Stomach (tissue), 9 donors: Measurements from ENCODE around the gene LIG1. TPM values are rescaled to one million over a fixed set of nuclear protein-coding genes. Genes with fewer than 3 reads are reported as not detected.

Source experiments
- DNase-seq, 2 donors: peaks; one replicate each; pipeline versions ENCODE4 v3.0.0 to v3.0.0-alpha.2; 2013 to 2019
- H3K27ac ChIP-seq, 5 donors: fragments of 200-600 bp in 4 of 5; sonication (generic) in 4 of 5; one replicate each; pipeline ENCODE4 v1.5.1; 2013 to 2019; ENCODE audit warnings: mild to moderate bottlenecking in 1 of 5, moderate library complexity in 1 of 5
- H3K27me3 ChIP-seq, 3 donors: fragments of 200-600 bp; sonication (generic); one replicate each; pipeline ENCODE4 v1.5.1; 2017 to 2019; ENCODE audit warnings: mixed run types in 1 of 3
- H3K36me3 ChIP-seq, 4 donors: fragments of 200-600 bp; sonication (generic); 1 replicate in 3 of 4; 2 replicates in 1 of 4; pipeline ENCODE4 v1.5.1; 2016 to 2019
- H3K4me1 ChIP-seq, 4 donors: fragments of 200-600 bp; sonication (generic); one replicate each; pipeline ENCODE4 v1.5.1; 2016 to 2019
- H3K4me3 ChIP-seq, 4 donors: fragments of 200-600 bp; sonication (generic) in 3 of 4; one replicate each; pipeline ENCODE4 v1.5.1; 2016 to 2019; ENCODE audit warnings: mild to moderate bottlenecking in 1 of 4
- H3K9me3 ChIP-seq, 4 donors: fragments of 200-600 bp; sonication (generic); one replicate each; pipeline ENCODE4 v1.5.1; 2016 to 2019
- EP300 ChIP-seq: sonication (generic); formaldehyde crosslinking; IDR thresholded peaks from one replicate; pipeline ENCODE4 v1.6.1; 2017; ENCODE audit warnings: antibody characterized with exemption
- POLR2A ChIP-seq, 4 donors: fragments of 450-650 bp; IDR thresholded peaks; one replicate each; pipeline ENCODE4 v1.6.1; 2016; ENCODE audit warnings: antibody characterized with exemption in 4 of 4, control low read depth in 2 of 4, mild to moderate bottlenecking in 1 of 4, moderate library complexity in 1 of 4
- POLR2AphosphoS5 ChIP-seq, 3 donors: sonication (generic); formaldehyde crosslinking; IDR thresholded peaks; one replicate each; pipeline ENCODE4 v1.6.1; 2016; ENCODE audit warnings: antibody characterized with exemption in 3 of 3
- WGBS, 5 donors: extraction: QIAGEN DNeasy Blood & Tissue Kit in 3 of 5; methylation state at CpG; one replicate each; pipeline versions ENCODE4 v1.1.5 to v1.1.7; 2013 to 2018; 5-methylcytosine and 5-hydroxymethylcytosine counted together
- intact Hi-C: fragments of 100-400 bp; cut with DNase I; formaldehyde crosslinking; loops from one replicate; pipeline ENCODE4 v1.15.1; 2023; ENCODE audit warnings: low total_unique reads
- polyA plus RNA-seq, 3 donors: library from polyadenylated mRNA; stranded (reverse); fragments of 200-250 nt; gene quantifications; one replicate each; pipeline ENCODE4 v1.2.3, GENCODE V29; 2013
- total RNA-seq, 5 donors: library from RNA; depleted of rRNA; stranded (reverse); fragments of >200 nt; gene quantifications; one replicate each; pipeline versions ENCODE4 v1.1.0 to v1.2.3, GENCODE V29; 2014 to 2016
- TF ChIP-seq, protein P1 (sequence below), 7 experiments: fragments of 450-650 bp in 4 of 7; fragments of 200-600 bp in 3 of 7; sonication (generic) in 3 of 7; IDR thresholded peaks; one replicate each; pipeline ENCODE4 v1.5.1; 2016 to 2019; ENCODE audit warnings: antibody characterized with exemption in 7 of 7, control low read depth in 2 of 7, mild to moderate bottlenecking in 1 of 7
- donor health status: healthy with polysubstance abuse.
- donor health status: Bipolar disorder and iron deficiency.
- donor health status: healthy.

LIG1 gene
- total and polyA plus RNA-seq, 8 donors: 15.9 to 48.2 (median 19.0) TPM

DNA sequence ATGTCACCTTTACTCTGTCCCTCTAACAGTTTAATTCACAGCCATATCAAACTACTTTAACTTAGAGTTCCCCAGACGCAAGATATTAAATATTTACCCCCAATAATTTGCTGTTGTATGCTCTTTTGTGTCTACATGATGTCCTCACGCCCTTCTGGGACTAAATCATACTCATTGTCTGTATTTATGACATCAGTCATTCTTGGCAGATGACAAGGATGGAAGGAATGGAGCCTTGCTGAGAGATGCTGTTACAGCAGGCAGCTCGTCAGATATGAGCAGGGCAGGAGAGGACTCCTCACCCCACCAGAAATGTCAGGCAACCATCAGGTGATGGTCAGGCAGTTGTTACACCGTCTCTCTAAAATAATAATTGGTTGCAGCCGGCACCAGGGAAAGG lies 43.8 kb upstream of the LIG1 start:
- peaks cover 12 to 70% (median 59%) of the 10 kb centered on the region in 4 donors for H3K36me3 ChIP-seq

DNA sequence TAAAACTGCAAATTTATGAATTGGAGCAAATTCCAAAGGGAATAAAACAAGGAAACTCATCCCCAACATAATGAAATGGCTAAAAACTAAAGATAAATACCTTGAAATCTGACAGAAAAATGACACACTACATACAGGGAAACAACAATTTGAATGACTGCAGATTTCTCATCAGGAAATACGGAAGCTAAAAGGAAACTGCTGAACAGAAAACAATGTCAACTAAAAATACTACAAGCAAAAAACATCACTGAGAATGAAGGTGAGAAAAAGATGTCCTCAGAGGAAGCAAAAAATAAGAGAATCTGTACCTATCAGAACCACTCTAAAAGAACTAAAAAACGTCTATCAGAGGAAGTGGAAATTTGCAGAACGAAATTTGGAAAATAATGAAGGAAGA lies 39.9 kb upstream of the LIG1 start:
- Histone ChIP-seq H3K4me3 (no peak overlapping the region), H3K9me3 (no peaks in the 10 kb centered on the region), H3K4me1 (peaks cover 0 to 17% (median 2%) of the 10 kb centered on the region in 4 donors), H3K36me3 (peaks cover 9 to 48% (median 38%) of the 10 kb centered on the region in 4 donors), H3K27me3 (no peaks in the 10 kb centered on the region), H3K27ac (peak overlapping the region in 1 of 5 donors; percentile 16)
- intact Hi-C loops: no loop called here
- no peak for TF ChIP-seq POLR2AphosphoS5 (IDR thresholded peaks at IDR 0.05)
- TF ChIP-seq, protein P1, sequence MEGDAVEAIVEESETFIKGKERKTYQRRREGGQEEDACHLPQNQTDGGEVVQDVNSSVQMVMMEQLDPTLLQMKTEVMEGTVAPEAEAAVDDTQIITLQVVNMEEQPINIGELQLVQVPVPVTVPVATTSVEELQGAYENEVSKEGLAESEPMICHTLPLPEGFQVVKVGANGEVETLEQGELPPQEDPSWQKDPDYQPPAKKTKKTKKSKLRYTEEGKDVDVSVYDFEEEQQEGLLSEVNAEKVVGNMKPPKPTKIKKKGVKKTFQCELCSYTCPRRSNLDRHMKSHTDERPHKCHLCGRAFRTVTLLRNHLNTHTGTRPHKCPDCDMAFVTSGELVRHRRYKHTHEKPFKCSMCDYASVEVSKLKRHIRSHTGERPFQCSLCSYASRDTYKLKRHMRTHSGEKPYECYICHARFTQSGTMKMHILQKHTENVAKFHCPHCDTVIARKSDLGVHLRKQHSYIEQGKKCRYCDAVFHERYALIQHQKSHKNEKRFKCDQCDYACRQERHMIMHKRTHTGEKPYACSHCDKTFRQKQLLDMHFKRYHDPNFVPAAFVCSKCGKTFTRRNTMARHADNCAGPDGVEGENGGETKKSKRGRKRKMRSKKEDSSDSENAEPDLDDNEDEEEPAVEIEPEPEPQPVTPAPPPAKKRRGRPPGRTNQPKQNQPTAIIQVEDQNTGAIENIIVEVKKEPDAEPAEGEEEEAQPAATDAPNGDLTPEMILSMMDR (IDR thresholded peaks at IDR 0.05): no peak
- TF ChIP-seq EP300: no peak
- no peak for TF ChIP-seq POLR2A (IDR thresholded peaks at IDR 0.05)
- 71 to 90% (median 82%) methylated on average over 3 of the region's 3 CpGs for WGBS, 5 donors
- no peak for DNase-seq

More for the DNA sequence above, 43.8 kb upstream of the LIG1 start:
- H3K4me3 ChIP-seq: no peak overlapping the region
- DNase-seq: no peak
- intact Hi-C loops: no loop called here
- no peaks in the 10 kb centered on the region for H3K9me3 ChIP-seq
- no peak overlapping the region for H3K27ac ChIP-seq
- TF ChIP-seq EP300: no peak
- no peak for TF ChIP-seq POLR2A (IDR thresholded peaks at IDR 0.05)
- TF ChIP-seq, protein P1 (IDR thresholded peaks at IDR 0.05): no peak
- TF ChIP-seq POLR2AphosphoS5 (IDR thresholded peaks at IDR 0.05): no peak
- no peaks in the 10 kb centered on the region for H3K4me1 ChIP-seq
- WGBS, 5 donors: 79 to 97% (median 93%) methylated on average over 5 of the region's 5 CpGs
- no peaks in the 10 kb centered on the region for H3K27me3 ChIP-seq

DNA sequence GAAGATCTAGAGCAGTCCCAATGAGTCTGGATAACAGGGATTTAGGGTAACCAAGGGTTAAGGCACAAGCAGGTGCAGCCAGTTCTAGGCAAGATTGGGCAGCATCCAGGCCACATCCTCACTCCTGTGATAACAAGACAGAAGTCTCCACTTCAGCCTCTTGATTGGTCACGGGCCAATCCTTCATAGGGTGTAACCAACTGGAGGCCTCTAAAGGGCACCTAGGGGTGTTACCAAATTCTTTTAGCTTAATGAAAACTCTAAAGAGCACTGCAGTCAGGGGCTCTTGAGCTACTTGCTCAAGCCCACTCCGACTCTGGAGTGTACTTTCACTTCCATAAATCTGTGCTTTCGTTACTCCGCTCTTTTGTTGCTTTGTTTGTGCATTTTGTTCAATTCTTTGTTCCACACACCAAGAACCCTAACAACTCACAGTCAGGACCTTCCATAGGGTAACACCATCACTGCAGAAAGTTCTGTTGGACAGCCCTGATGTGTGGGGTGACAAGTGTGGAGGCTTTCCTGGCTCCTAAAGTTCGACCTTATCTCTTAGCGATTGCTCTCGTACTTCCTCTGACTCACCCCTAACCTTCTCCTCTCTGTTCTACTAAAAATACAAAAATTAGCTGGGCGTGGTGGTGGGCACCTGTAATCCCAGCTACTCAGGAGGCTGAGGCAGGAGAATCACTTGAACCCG lies 36.4 kb upstream of the LIG1 start:
- H3K27ac ChIP-seq: peak overlapping the region in 2 of 5 donors; percentile 16 to 27
- H3K27me3 ChIP-seq: no peaks in the 10 kb centered on the region
- H3K4me1 ChIP-seq: peaks cover 6 to 36% (median 15%) of the 10 kb centered on the region in 4 donors
- no peaks in the 10 kb centered on the region for H3K9me3 ChIP-seq
- intact Hi-C loops: no loop called here
- H3K4me3 ChIP-seq: no peak overlapping the region
- TF ChIP-seq POLR2A (IDR thresholded peaks at IDR 0.05): no peak
- no peak for TF ChIP-seq POLR2AphosphoS5 (IDR thresholded peaks at IDR 0.05)
- TF ChIP-seq EP300: no peak
- TF ChIP-seq, protein P1 (IDR thresholded peaks at IDR 0.05): no peak
- DNase-seq: peak in 1 of 2 donors; percentile 54
- H3K36me3 ChIP-seq: peaks cover 5 to 16% (median 9%) of the 10 kb centered on the region in 4 donors
- 67 to 77% (median 71%) methylated on average over 9 of the region's 9 CpGs for WGBS, 5 donors

DNA sequence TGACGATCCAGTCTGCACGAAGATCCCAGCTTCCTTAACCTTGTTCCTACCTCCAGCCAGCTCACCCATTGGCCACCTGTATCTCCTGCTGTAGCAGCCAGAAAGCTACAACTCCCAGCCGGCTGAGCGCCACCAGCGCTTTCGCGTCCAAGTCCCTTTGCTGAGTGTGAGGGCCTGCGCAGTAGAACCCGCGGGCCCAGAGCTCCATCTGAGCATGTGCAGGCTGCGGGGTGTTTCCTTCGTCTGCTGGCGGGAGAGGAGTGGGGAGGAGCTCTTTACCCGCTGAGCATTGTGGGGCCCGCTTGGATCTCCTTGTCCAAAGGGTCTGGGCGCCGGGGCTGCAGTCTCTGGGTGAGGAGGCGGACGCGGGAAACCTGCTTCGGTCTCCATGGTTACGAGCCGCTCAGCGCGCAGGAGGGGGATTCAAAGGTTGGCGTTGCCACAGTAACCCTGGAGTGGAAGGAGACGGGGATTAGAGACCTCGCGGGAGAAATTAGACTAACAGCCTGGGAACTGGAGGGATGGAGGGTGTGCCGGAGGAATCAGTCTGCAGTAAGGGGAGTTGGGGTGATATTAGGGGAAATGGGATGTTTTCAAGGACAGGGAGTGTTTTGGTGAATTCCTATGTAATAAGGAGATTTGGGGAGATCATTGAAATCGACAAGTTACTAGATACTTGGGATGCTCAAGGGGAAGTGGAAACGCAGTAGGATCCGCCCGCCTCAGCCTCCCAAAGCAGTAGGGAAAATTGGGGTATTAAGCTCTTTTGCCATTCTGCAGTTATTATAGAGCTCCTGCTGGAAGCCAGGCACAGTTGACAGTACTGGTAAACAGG lies 33.9 kb upstream of the LIG1 start:
- Histone ChIP-seq H3K4me3 (peak overlapping the region; percentile 61 to 77 (median 74)), H3K36me3 (peaks cover 0 to 6% (median 0%) of the 10 kb centered on the region in 4 donors), H3K27me3 (no peaks in the 10 kb centered on the region), H3K27ac (peak overlapping the region; percentile 68 to 82 (median 79)), H3K4me1 (peaks cover 6 to 36% (median 15%) of the 10 kb centered on the region in 4 donors), H3K9me3 (no peaks in the 10 kb centered on the region)
- WGBS, 5 donors: 0 to 1% (median 0%) methylated on average over 34 of the region's 34 CpGs
- intact Hi-C loops: no loop called here
- TF ChIP-seq, protein P1 (IDR thresholded peaks at IDR 0.05): peak in 1 of 7 experiments; percentile 16
- TF ChIP-seq POLR2AphosphoS5 (IDR thresholded peaks at IDR 0.05) (peak; percentile 71 to 89 (median 82)), POLR2A (IDR thresholded peaks at IDR 0.05) (peak in 1 of 4 donors; percentile 33), EP300 (no peak)
- DNase-seq: peak; percentile 95 to 99
